ENCODE measurements around the gene PLD6.
"Not testable (repeated sequence)": the region's sequence is repeated elsewhere in the genome, so short reads cannot be mapped to it uniquely, and the experiment has no call there.

The PLD6 gene

GRCh38 chr17:17196776-17197175 is 9.4 kb downstream of the PLD6 start:
- DNase-seq = no peak

DNA sequence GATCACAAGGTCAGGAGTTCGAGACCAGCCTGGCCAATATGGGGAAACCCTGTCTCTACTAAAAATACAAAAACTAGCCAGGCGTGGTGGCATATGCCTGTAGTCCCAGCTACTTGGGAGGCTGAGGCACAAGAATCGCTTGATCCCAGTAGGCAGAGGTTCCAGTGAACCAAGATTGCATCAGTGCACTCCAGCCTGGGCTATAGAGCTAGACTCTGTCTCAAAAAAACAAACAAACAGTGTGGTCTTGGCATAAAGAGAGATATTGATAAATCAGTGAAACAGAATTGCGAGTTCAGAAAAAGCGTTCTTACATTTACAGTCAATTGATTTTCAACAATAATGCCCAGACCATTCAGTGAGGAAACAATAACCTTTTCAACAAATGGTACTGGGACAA is 10.7 kb downstream of the PLD6 start:
- DNase-seq = not testable (repeated sequence)

GRCh38 chr17:17191961-17192381 is 14.2 kb downstream of the PLD6 start:
- DNase-seq = no peak

DNA sequence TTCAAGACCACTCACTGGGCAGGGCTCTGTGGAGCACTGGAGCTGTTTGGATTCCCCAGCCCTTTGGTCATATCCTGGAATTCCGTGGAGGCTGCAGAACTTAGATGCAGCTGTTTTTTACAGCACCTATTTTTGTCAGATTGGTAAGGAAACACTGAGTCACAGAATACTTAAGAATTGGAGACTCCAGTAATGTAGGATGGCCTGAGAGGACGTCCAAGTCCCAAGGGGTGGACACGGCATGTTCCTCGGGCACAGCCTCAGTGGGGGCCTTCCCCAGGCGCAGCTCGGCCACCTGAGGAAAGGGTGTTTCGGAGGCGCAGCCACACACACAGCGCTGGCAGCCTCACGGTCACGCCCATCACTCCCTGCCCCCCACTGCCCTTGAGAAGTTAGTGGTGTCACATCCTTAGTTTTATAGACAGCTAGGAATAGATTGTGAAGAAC is 14.8 kb downstream of the PLD6 start:
- peak; percentile 85 for DNase-seq

- no peak for DNase-seq
Measured at GRCh38 chr17:17190188-17190587, 15.9 kb downstream of the PLD6 start.

- no peak for DNase-seq
Measured at GRCh38 chr17:17189559-17189958, 16.6 kb downstream of the PLD6 start.

DNA sequence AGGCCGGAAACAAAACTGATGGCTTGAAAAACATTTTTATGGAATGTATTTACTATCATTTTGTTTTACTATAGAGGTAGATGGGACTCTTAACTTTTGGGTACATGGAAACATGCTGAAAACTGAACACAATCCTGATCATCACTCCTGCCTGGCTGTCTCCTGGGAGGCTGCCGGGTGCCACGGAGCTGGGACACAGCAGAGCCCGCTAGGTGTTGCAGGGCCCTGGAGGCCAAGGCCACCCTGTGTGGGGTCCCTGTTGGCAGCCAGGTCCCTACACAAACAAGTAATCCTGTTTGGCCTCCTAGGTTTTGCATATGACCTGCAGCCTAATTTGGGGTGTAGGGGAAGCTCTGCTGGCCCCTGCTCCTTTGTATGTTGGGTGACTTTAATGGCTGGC is 17.5 kb downstream of the PLD6 start:
- DNase-seq = no peak

DNA sequence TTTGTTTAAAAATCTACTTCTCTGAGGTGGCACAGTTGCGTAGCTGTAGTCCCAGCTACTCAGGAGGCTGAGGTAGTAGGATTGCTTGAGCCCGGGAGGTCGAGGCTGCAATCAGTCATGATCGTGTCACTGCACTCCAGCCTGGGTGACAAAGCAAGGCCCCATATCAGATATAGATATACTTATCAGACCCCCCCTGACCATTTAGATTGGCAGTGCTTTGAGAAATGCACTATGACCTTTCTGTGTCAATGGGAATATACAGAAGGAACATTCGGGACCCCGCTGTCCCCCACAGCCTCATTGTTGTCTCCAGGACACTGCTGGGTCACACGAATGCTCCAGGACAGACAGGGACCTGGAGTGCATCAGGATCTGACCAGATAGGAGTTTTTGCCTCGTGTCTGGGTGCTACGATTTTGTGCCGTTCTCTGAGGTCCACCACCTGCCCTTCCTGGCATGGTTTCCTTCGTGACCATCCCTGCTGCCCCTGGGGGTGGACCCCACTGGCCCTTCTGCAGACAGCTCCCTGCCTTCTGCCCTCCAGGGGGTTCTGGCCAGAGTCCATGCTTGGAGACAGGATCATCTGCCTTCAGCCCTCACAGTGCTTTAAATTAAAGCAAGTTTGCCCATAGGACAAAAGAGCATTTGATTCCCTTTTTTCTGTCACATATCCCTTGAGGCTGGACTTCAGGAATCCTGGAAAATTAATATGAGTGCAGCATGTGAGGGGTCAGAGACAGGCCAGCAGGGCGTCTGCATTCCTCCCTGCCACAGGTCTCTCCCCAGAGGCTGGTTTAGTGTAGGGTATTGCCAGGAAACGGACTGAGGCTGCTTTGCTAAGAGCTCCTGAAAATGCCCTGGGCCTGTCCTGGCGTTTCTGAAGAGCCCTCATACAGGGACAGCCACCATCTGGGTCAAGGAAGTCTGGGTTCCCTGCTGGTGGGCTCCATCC is 19.3 kb downstream of the PLD6 start:
- DNase-seq = no peak

DNA sequence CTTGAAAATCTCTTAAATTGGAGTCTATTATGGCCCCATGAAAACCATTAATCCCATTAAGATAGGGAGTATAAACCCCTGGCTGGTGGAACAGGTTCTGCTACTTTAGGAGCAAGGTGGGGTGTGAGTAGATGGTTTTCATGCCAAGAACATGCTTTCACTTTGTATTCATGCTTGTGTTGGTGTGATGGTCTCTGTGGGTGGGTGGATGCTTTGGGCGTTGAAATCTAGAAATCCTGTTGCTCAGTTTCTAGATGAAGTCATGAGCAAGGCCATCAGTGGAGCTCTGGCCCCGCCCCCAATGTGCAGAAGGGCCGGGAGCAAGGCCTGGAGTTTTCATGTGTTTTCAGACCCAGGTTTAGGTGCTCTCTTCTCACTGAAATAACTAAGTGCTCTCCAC is 20.1 kb downstream of the PLD6 start:
- peak; percentile 15 for DNase-seq

DNA sequence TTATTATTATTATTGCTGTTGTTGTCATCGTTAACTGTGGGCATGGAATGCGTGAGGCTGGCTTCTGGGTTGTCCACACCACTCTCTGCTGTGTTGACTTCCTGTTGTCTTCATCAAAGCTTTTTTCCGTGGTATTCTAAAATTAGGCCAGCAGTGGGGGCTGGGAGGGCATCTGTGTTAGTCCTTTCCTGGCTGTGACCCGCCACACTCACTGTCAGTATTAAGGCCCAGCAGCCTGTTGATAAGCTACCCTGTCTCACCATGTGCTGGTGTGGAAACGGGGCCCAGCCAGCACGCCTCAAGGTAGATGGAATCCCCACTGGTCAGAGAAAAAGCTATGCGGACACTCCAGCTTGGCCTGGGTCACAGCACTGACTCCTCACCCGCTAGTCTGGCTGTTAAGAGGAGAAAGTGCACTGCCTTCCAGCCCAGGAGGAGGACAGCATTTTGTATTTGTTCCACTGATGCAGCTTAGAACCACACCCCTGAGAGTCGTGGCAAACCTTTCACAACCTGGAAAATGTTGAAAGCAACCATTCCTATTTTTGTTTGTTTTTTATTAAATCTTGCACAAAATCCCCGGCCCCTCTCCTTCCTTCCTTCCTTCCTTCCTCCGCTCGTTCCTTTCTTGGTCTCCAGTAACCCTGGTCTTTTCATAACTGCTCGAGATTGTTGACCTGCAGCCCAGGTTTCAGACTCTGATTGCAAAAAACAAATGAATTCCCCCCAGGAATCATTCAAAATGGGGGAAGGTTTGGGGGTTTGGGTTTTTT is 21.0 kb downstream of the PLD6 start:
- not testable (repeated sequence) for DNase-seq

DNA sequence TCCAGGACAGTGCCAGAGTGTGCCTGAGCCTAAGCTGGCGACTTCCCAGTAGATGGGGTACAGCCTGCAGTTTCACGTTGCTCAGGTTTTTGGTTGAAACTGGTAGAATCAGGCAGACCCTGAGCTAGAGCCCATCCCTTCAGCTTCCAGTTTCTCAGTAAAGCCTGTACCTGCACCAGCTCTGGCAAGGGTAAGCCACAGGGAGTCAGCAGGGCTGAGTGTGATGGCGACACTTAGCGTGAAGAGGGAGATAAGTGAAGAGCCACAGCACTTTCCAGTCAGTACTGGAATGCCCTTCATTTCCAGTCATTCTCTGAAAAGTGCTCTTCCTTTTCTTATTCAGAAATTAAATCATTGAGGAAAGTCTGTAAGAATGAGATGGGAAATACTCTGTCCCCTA is 22.4 kb downstream of the PLD6 start:
- no peak for DNase-seq

DNA sequence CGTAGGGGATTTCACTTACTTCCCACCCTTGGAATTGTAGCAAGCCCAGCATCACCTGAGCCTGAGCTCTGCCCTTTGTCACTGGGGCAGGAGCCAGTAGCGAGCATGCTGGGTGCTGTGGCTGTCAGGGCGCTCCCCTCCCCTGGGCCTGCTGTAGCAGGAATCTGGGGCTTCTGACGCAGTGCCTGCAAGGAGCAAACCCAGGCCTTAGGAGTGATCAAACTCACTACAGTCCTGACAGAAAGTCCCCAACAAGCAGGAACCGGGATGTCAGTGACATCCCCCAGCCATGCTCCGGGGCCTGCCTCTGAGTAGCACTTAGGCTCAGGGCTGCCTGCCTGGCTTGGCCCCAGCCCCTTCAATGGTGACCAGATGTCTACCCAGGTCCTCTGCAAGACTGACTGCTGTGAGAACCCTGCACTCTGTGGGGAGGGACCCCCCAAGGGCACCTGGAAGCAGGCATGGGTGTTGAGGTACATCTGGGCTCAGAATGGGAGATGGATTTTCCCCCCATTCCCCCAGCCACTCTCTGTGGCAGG is 23.5 kb downstream of the PLD6 start:
- no peak for DNase-seq

DNA sequence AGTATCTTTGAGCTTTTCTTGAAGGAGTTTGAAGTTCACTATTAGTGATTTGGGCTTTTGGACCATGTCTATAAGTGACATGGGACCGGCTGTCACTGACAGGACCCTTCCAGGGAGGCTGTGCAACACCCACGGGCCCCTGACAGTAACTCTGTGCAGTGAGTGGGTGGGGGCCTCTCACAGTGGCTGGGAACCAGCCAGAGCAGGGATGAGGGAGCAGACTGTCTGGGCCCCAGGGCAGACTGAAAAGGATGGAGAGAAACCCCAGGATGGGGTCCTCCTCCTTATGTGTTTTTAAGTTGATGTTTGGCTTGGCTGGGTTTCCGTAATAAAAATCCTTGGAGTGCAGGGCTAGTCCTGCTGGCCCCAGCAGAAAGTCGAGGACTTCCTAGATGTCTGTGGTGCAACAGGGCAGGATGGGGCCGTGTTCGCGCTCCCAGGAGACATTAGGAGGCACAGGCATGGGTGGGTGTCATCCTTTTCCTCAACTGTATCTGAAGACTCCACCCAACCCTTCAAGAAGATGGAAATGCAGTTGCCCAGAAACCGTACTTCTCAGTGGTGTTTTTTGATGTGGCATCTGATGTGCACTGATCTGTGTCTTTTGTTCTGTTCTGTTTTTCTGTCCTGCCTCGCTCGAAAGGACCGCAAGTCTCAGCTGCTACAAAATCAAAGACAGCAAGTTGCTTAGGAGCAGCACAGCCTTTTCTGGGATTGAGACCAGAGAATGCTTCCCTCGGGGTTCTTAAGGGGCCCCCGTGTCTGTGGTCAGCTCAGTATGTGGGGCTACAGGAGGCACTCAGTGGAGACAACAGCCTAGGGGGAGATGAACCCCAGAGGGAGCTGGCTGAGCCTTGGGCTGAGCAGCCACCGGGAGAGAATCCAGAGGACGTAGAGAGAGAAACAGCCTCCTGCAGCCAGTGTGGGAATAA is 24.2 kb downstream of the PLD6 start:
- no peak for DNase-seq

DNA sequence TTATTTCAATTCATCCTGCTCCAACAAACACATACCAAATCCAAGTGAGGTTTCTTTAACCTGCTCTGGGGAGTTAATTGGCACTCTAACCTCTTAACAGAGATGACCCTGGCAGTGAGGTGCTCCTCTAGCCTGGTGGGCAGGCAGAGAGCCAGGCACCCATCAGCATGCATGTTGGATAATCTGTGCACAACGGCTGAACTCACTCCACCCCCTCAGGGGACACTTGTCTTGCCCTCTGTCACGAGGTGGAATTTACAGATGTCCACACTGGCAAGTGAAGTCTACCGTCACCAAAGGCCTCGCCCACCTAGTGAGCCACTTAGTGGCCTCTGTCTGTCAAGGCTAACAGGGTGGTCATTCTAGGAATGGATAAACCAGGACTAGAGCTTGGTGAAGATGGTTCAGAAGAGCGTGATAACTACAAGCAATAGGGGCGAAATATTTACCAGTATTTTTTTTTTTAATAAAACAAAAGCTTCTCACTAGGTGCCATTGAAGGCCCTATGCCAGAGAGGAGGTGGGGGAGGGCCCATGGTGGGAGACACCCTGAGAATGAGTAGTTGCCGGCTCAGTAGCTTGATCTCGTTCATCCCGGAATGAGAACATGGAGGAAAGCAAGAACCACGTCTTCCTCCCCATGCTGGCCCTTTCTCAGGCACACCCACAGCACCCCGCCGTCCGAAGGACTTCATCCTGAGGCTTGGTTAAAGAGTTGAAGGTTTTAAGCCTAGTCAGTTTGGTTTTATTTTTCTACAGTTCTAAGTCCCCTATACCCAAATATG is 25.2 kb downstream of the PLD6 start:
- DNase-seq = no peak

GRCh38 chr17:17180141-17180603 is 26.0 kb downstream of the PLD6 start:
- DNase-seq = no peak

DNA sequence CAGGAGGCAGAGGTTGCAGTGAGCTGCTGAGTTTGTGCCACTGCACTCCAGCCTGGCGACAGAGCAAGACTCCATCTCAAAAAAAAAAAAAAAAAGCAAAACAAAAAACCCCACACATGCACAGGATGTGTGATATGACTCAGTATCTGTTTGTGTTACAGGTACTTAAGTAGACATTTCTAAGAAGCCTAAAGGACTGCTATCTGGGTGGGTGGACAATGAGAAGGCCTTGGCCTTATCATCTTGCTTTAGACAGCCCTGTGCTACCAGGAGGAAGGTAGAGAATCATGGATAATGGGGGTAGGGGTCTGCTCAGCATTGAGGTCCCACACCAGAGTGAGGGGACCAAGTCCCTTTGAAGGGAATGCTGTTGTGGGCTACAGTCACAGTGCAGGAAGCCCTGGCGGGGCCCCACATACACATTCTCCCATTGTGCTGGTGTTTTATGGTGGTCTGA is 26.7 kb downstream of the PLD6 start:
- no peak for DNase-seq

DNA sequence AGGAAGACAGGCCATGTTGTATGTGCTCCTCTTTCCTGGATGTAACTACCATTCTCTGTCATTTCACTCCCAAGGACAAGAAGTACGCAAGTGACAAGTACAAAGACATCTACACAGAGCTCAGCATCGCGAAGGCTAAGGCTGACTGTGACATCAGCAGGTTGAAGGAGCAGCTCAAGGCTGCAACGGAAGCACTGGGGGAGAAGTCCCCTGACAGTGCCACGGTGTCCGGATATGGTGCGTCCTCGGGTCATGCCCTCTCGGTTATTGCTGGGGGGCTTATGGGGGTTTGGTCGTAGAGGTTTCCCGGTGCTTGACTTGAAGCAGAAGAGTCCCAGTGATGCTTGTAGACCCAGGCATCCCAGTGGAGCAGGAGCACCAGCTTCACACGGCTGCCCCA is 29.0 kb downstream of the PLD6 start:
- no peak for DNase-seq

- no peak for DNase-seq
Measured at GRCh38 chr17:17176341-17176740, 29.8 kb downstream of the PLD6 start.

DNA sequence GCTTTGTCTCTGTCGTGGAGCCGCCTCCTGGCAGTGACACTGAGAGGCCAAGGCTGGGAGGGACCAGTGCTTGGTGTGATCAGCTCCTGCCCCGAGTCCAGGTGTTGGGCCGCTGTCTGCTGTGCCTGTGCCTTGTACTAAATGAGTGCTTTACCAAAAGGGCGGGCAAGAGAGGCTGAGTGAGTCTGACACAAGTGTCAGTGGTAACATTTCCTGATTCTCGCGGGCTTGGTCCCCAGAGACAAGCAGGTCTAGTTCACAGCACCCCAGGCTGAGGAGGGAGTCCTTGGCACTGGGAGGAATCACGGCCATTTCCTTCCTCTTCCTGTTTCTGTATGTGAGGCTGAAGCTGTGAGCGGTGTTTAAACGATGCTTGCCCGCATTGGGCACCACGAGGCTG is 30.2 kb downstream of the PLD6 start:
- no peak for DNase-seq

GRCh38 chr17:17175340-17175739 is 30.8 kb downstream of the PLD6 start:
- no peak for DNase-seq

- no peak for DNase-seq
Measured at GRCh38 chr17:17173921-17174320, 32.2 kb downstream of the PLD6 start.

Data from fibroblast of skin of right quadriceps (primary cell).